Endothelial cell of umbilical vein (primary cell): ENCODE data around the gene ZFPM1. TPM values are rescaled to one million over a fixed set of nuclear protein-coding genes. Genes with fewer than 3 reads are reported as not detected.

ENCODE experiments used
- BruUV-seq: library from RNA; stranded (reverse); fragments of 400-500 nt; replicated peaks from 2 replicates; lab custom pipeline; 2021; lab: Mats Ljungman, UMichigan
- CTCF ChIA-PET: fragments of 300-600, 350-600 bp; sonication (Branson Sonifier 250); formaldehyde crosslinking; loops from one replicate; lab custom pipeline; 2021; ENCODE audit warnings: antibody characterized with exemption, inconsistent platforms; lab: Charles Lee
- POLR2A ChIA-PET: fragments of 300-600, 350-600 bp; sonication (Branson Sonifier 250); formaldehyde crosslinking; loops from one replicate; lab custom pipeline; 2021; ENCODE audit warnings: antibody characterized with exemption, inconsistent platforms; lab: Charles Lee
- DNase-seq: peaks from one replicate; pipeline ENCODE4 v3.0.0-alpha.2; 2011; ENCODE audit warnings: low read depth, low spot score
- FAIRE-seq: peaks from 2 replicates; lab custom pipeline; 2011; peaks lifted over from hg19 to GRCh38; lab: Jason Lieb, UNC
- H2AFZ ChIP-seq: 2 replicates; pipeline ENCODE4 v1.6.0; 2012; ENCODE audit warnings: low read depth, low read length, control low read depth, inconsistent platforms
- H3K27ac ChIP-seq: 2 replicates; pipeline ENCODE4 v1.5.1; 2011; ENCODE audit warnings: low read depth, mild to moderate bottlenecking, control low read depth, low read length, moderate library complexity; ENCODE audit not compliant: insufficient read depth
- H3K27me3 ChIP-seq, 2 experiments: 2 replicates each; pipeline versions ENCODE4 v1.6.0 to v1.6.1; 2011; ENCODE audit warnings: low read length in 2 of 2, mixed read lengths in 1 of 2; ENCODE audit not compliant: control insufficient read depth in 2 of 2, insufficient read depth in 2 of 2
- H3K36me3 ChIP-seq, 2 experiments: 2 replicates in 1 of 2; 3 replicates in 1 of 2; pipeline ENCODE4 v1.5.1; 2011; ENCODE audit warnings: low read length in 2 of 2, mild to moderate bottlenecking in 1 of 2, moderate library complexity in 1 of 2; ENCODE audit not compliant: control insufficient read depth in 2 of 2, insufficient read depth in 2 of 2; ENCODE audit errors: extremely low read depth in 1 of 2
- H3K4me1 ChIP-seq: 3 replicates; pipeline ENCODE4 v1.5.1; 2011; ENCODE audit warnings: mild to moderate bottlenecking, low read length; ENCODE audit not compliant: control insufficient read depth, insufficient read depth; ENCODE audit errors: extremely low read depth
- H3K4me2 ChIP-seq: 2 replicates; pipeline ENCODE4 v1.6.1; 2011; ENCODE audit warnings: low read length, control low read depth, mixed read lengths; ENCODE audit not compliant: insufficient read depth
- H3K4me3 ChIP-seq, 3 experiments: fragments of 200-600 bp in 1 of 3; sonication (generic), shearing (Covaris generic) in 1 of 3; replicated peaks in 1 of 3; 2 replicates each; pipeline ENCODE4 v1.5.1; 2011 to 2016; ENCODE audit warnings: control low read depth in 3 of 3, low read length in 3 of 3, mild to moderate bottlenecking in 2 of 3, inconsistent platforms in 1 of 3, low read depth in 1 of 3, moderate library complexity in 1 of 3; ENCODE audit not compliant: insufficient read depth in 1 of 3
- H3K79me2 ChIP-seq: 2 replicates; pipeline ENCODE4 v1.6.0; 2012; ENCODE audit warnings: low read length, inconsistent platforms; ENCODE audit not compliant: control insufficient read depth, insufficient read depth
- H3K9ac ChIP-seq: replicated peaks from 2 replicates; pipeline ENCODE3; 2011; ENCODE audit warnings: low read length, control low read depth; ENCODE audit not compliant: insufficient read depth; ENCODE audit errors: extremely low read depth
- H3K9me1 ChIP-seq: replicated peaks from 3 replicates; pipeline ENCODE4 v1.6.0; 2011; ENCODE audit warnings: mild to moderate bottlenecking, low read length; ENCODE audit not compliant: control insufficient read depth, insufficient read depth; ENCODE audit errors: extremely low read depth
- H3K9me3 ChIP-seq: replicated peaks from 2 replicates; pipeline ENCODE4 v1.5.1; 2012; ENCODE audit warnings: low read length, inconsistent platforms; ENCODE audit not compliant: control insufficient read depth, insufficient read depth
- H4K20me1 ChIP-seq: replicated peaks from 2 replicates; pipeline ENCODE3; 2011; ENCODE audit warnings: mild to moderate bottlenecking, low read length; ENCODE audit not compliant: control insufficient read depth, insufficient read depth; ENCODE audit errors: extremely low read depth
- CTCF ChIP-seq, 2 donors: IDR thresholded peaks; 1 replicate in 1 of 2; 2 replicates in 1 of 2; pipeline ENCODE4 v1.5.1; 2011; ENCODE audit warnings: low read length in 2 of 2, mild to moderate bottlenecking in 2 of 2, moderate library complexity in 2 of 2, control low read depth in 1 of 2, inconsistent platforms in 1 of 2, low read depth in 1 of 2; ENCODE audit not compliant: insufficient read depth in 1 of 2; ENCODE audit errors: extremely low read depth in 1 of 2
- EZH2 ChIP-seq: IDR thresholded peaks from 2 replicates; pipeline ENCODE4 v1.6.1; 2012; ENCODE audit warnings: borderline replicate concordance, low read depth, mild to moderate bottlenecking, moderate library complexity, low read length, inconsistent platforms; ENCODE audit not compliant: severe bottlenecking
- FOS ChIP-seq: IDR thresholded peaks from 2 replicates; pipeline ENCODE4 v1.6.1; 2011; ENCODE audit warnings: mild to moderate bottlenecking, low read length, moderate library complexity, borderline replicate concordance; ENCODE audit not compliant: insufficient read depth
- GATA2 ChIP-seq: IDR thresholded peaks from 2 replicates; pipeline ENCODE4 v1.7.0; 2011; ENCODE audit warnings: low read depth, mild to moderate bottlenecking, moderate library complexity, mixed read lengths, low read length; ENCODE audit not compliant: insufficient read length, insufficient read depth
- JUN ChIP-seq: IDR thresholded peaks from 2 replicates; pipeline ENCODE4 v1.6.1; 2011; ENCODE audit warnings: borderline replicate concordance, low read depth; ENCODE audit not compliant: insufficient read length, insufficient read depth
- MYC ChIP-seq: IDR thresholded peaks from one replicate; pipeline ENCODE4 v1.6.1; 2011; ENCODE audit warnings: mild to moderate bottlenecking, low read depth, low read length
- POLR2A ChIP-seq: IDR thresholded peaks from 2 replicates; pipeline ENCODE4 v1.6.1; 2012; ENCODE audit warnings: low read depth, mild to moderate bottlenecking, control low read depth, low read length
- POLR2AphosphoS5 ChIP-seq: IDR thresholded peaks from 2 replicates; pipeline ENCODE4 v1.6.1; 2012; ENCODE audit warnings: low read depth, mild to moderate bottlenecking, control low read depth, low read length, moderate library complexity; ENCODE audit not compliant: insufficient read depth
- dilution Hi-C: fragments of 300-500 bp; cut with MboI; formaldehyde crosslinking; loops from one replicate; pipeline ENCODE4 v1.15.0; 2019; ENCODE audit warnings: low sequenced_read_pairs; ENCODE audit not compliant: extremely low pct_ligation_motif_present
- intact Hi-C: fragments of 100-400 bp; cut with micrococcal nuclease; formaldehyde crosslinking; loops from one replicate; pipeline ENCODE4 v1.10.0; 2022
- polyA plus RNA-seq, 4 experiments: library from polyadenylated mRNA; depleted of rRNA in 3 of 4; stranded (reverse) in 3 of 4; unstranded in 1 of 4; fragments of >200 nt; gene quantifications; 2 replicates each; pipeline versions ENCODE4 v1.2.1 to v1.2.3, GENCODE V29; 2011 to 2012; ENCODE audit warnings: missing spikeins in 1 of 4
- total RNA-seq: library from RNA; stranded (reverse); gene quantifications from 2 replicates; pipeline ENCODE4 v1.2.3, GENCODE V29; 2021
- TF ChIP-seq, protein P1 (sequence below): IDR thresholded peaks from 2 replicates; pipeline ENCODE4 v1.6.1; 2011; ENCODE audit not compliant: insufficient read depth, insufficient read length

Gene ZFPM1
- total and polyA plus RNA-seq, 2 donors (not counting 3 experiments of a cell fraction or from before 2014, with no cell fraction given): 0.37 to 7.5 TPM

- POLR2A ChIA-PET: no interaction called here
- no peaks in the 10 kb centered on the region for H3K4me1 ChIP-seq
- H3K4me2 ChIP-seq: no peak overlapping the region
- H3K9ac ChIP-seq: no peak overlapping the region
- no TSS peak for BruUV-seq
- DNase-seq (peak; percentile 17), FAIRE-seq (no peak)
- H3K27me3 ChIP-seq: no peaks in the 10 kb centered on the region
- H2AFZ ChIP-seq: no peak overlapping the region
- H3K4me3 ChIP-seq: no peak overlapping the region
- CTCF ChIA-PET: interaction anchor here (0.6 to 2.6 kb wide), 27 partner anchors 8 to 659 kb away, joined by 3 to 14 read pairs (median 4); partner anchors contain the start of genes ZC3H18 and ZFPM1
- no peak overlapping the region for H3K27ac ChIP-seq
- no peak for TF ChIP-seq POLR2AphosphoS5
- no peak for TF ChIP-seq JUN
- peak; percentile 79 to 94 for TF ChIP-seq CTCF (IDR thresholded peaks at IDR 0.05; ENCODE audit: extremely low read depth in 1 of 2, insufficient read depth in 1 of 2, low read depth in 1 of 2, low read length in 2 of 2)
- TF ChIP-seq GATA2: no peak
- TF ChIP-seq, protein P1, sequence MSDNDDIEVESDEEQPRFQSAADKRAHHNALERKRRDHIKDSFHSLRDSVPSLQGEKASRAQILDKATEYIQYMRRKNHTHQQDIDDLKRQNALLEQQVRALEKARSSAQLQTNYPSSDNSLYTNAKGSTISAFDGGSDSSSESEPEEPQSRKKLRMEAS: no peak
- TF ChIP-seq MYC: no peak
- TF ChIP-seq EZH2: no peak
- TF ChIP-seq POLR2A: no peak
- TF ChIP-seq FOS: no peak
- no peaks in the 10 kb centered on the region for H3K9me1 ChIP-seq
- H3K9me3 ChIP-seq: no peaks in the 10 kb centered on the region
- no peaks in the 10 kb centered on the region for H3K36me3 ChIP-seq
- no peaks in the 10 kb centered on the region for H4K20me1 ChIP-seq
- no peaks in the 10 kb centered on the region for H3K79me2 ChIP-seq
- dilution Hi-C loops: no loop called here
- intact Hi-C loops: loop anchor here (2.0 to 10.0 kb wide), 2 partner anchors 413 to 481 kb away; no protein-coding TSS in a partner anchor
Measured at GRCh38 chr16:88437367-88437964, 15.6 kb upstream of the ZFPM1 start.
